Subcutaneous abdominal adipose tissue (tissue), 5 donors: ENCODE measurements around the gene MLLT1.
A peak's percentile ranks its signal among the peaks of the same experiment; 100 is the strongest.

Experiments used
- H3K27ac ChIP-seq: one replicate; pipeline ENCODE4 v1.7.0; 2013; ENCODE audit warnings: low read depth, mild to moderate bottlenecking, inconsistent platforms, low read length, moderate library complexity
- H3K27me3 ChIP-seq, 5 donors: one replicate each; pipeline ENCODE4 v1.7.0; 2013; ENCODE audit warnings: low read length in 5 of 5, inconsistent platforms in 1 of 5; ENCODE audit not compliant: control insufficient read depth in 5 of 5, insufficient read depth in 4 of 5
- H3K36me3 ChIP-seq, 5 donors: one replicate each; pipeline ENCODE4 v1.7.0; 2013; ENCODE audit warnings: low read length in 5 of 5; ENCODE audit not compliant: control insufficient read depth in 5 of 5, insufficient read depth in 5 of 5
- H3K4me1 ChIP-seq, 5 donors: one replicate each; pipeline ENCODE4 v1.7.0; 2013; ENCODE audit warnings: low read length in 5 of 5, mild to moderate bottlenecking in 3 of 5, moderate library complexity in 1 of 5; ENCODE audit not compliant: control insufficient read depth in 5 of 5, insufficient read depth in 5 of 5
- H3K4me3 ChIP-seq, 5 donors: one replicate each; pipeline ENCODE4 v1.7.0; 2013; ENCODE audit warnings: low read length in 5 of 5, low read depth in 1 of 5
- H3K9ac ChIP-seq, 5 donors: one replicate each; pipeline ENCODE4 v1.7.0; 2013; ENCODE audit warnings: low read length in 5 of 5, mild to moderate bottlenecking in 4 of 5, moderate library complexity in 3 of 5
- H3K9me3 ChIP-seq, 5 donors: one replicate each; pipeline ENCODE4 v1.7.0; 2013; ENCODE audit warnings: low read length in 5 of 5; ENCODE audit not compliant: control insufficient read depth in 5 of 5
- donor health status: healthy.
- donor health status: healthy.
- donor health status: healthy.
- donor health status: healthy.
- donor health status: healthy.

Gene MLLT1

GRCh38 chr19:6199240-6199994 is 80.4 kb downstream of the MLLT1 start:
- Histone ChIP-seq H3K9ac (peak overlapping the region in 4 of 5 donors; percentile 67 to 96 (median 80)), H3K36me3 (no peaks in the 10 kb centered on the region), H3K4me1 (peaks cover 0 to 22% (median 14%) of the 10 kb centered on the region in 5 donors), H3K27ac (no peak overlapping the region), H3K27me3 (no peaks in the 10 kb centered on the region), H3K4me3 (peak overlapping the region; percentile 75 to 95 (median 90)), H3K9me3 (no peaks in the 10 kb centered on the region)

GRCh38 chr19:6198896-6199239 is 80.9 kb downstream of the MLLT1 start:
- H3K9ac ChIP-seq, result peak overlapping the region in 4 of 5 donors; percentile 67 to 96 (median 80)
- H3K4me3 ChIP-seq, result peak overlapping the region; percentile 75 to 95 (median 90)
- no peaks in the 10 kb centered on the region for H3K27me3 ChIP-seq
- no peak overlapping the region for H3K27ac ChIP-seq
- H3K4me1 ChIP-seq, result peaks cover 0 to 17% (median 14%) of the 10 kb centered on the region in 5 donors
- no peaks in the 10 kb centered on the region for H3K9me3 ChIP-seq
- H3K36me3 ChIP-seq, result no peaks in the 10 kb centered on the region

GRCh38 chr19:6196361-6196760 is 83.4 kb downstream of the MLLT1 start:
- Histone ChIP-seq H3K9ac (no peak overlapping the region), H3K4me3 (no peak overlapping the region), H3K9me3 (no peaks in the 10 kb centered on the region)

GRCh38 chr19:6188811-6189210 is 91.0 kb downstream of the MLLT1 start:
- Histone ChIP-seq H3K4me3 (no peak overlapping the region), H3K27ac (no peak overlapping the region), H3K9me3 (peaks cover 0 to 7% (median 0%) of the 10 kb centered on the region in 5 donors), H3K9ac (no peak overlapping the region), H3K27me3 (no peaks in the 10 kb centered on the region), H3K4me1 (peaks cover 0 to 9% (median 3%) of the 10 kb centered on the region in 5 donors), H3K36me3 (peaks cover 0 to 3% (median 0%) of the 10 kb centered on the region in 5 donors)

More at GRCh38 chr19:6196361-6196760, 83.4 kb downstream of the MLLT1 start:
- Histone ChIP-seq H3K4me1 (peaks cover 0 to 17% (median 14%) of the 10 kb centered on the region in 5 donors), H3K36me3 (peaks cover 0 to under 1% (median 0%) of the 10 kb centered on the region in 5 donors), H3K27ac (no peak overlapping the region), H3K27me3 (no peaks in the 10 kb centered on the region)

GRCh38 chr19:6187374-6187773 is 92.4 kb downstream of the MLLT1 start:
- Histone ChIP-seq H3K27me3 (peaks cover 3 to 11% (median 6%) of the 10 kb centered on the region in 5 donors), H3K27ac (no peak overlapping the region), H3K36me3 (peaks cover 0 to 3% (median 0%) of the 10 kb centered on the region in 5 donors), H3K9me3 (peaks cover 0 to 7% (median 0%) of the 10 kb centered on the region in 5 donors), H3K4me1 (peaks cover 0 to 9% (median 3%) of the 10 kb centered on the region in 5 donors), H3K9ac (no peak overlapping the region), H3K4me3 (no peak overlapping the region)

GRCh38 chr19:6185835-6186834 is 93.6 kb downstream of the MLLT1 start:
- Histone ChIP-seq H3K4me3 (no peak overlapping the region), H3K9ac (no peak overlapping the region), H3K4me1 (peaks cover 0 to 9% (median 3%) of the 10 kb centered on the region in 5 donors), H3K9me3 (peaks cover 0 to 7% (median 0%) of the 10 kb centered on the region in 5 donors), H3K27ac (no peak overlapping the region), H3K36me3 (peaks cover 0 to under 1% (median 0%) of the 10 kb centered on the region in 5 donors), H3K27me3 (peaks cover 5 to 11% (median 9%) of the 10 kb centered on the region in 5 donors)

- H3K36me3 ChIP-seq, result no peaks in the 10 kb centered on the region
- H3K9ac ChIP-seq, result no peak overlapping the region
Measured at GRCh38 chr19:6185093-6185834, 94.5 kb downstream of the MLLT1 start.

GRCh38 chr19:6181119-6181518 is 98.7 kb downstream of the MLLT1 start:
- H3K36me3 ChIP-seq, result no peaks in the 10 kb centered on the region
- no peak overlapping the region for H3K9ac ChIP-seq
- no peak overlapping the region for H3K27ac ChIP-seq
- peaks cover 0 to 6% (median 0%) of the 10 kb centered on the region in 5 donors for H3K4me1 ChIP-seq
- no peak overlapping the region for H3K4me3 ChIP-seq
- H3K9me3 ChIP-seq, result no peaks in the 10 kb centered on the region
- H3K27me3 ChIP-seq, result peaks cover 6 to 11% (median 10%) of the 10 kb centered on the region in 5 donors

More at GRCh38 chr19:6185093-6185834, 94.5 kb downstream of the MLLT1 start:
- Histone ChIP-seq H3K4me3 (no peak overlapping the region), H3K27ac (no peak overlapping the region), H3K27me3 (peaks cover 5 to 11% (median 9%) of the 10 kb centered on the region in 5 donors), H3K4me1 (peaks cover 0 to 9% (median 3%) of the 10 kb centered on the region in 5 donors), H3K9me3 (peaks cover 0 to 7% (median 0%) of the 10 kb centered on the region in 5 donors)

- Histone ChIP-seq H3K27me3 (peaks cover 0 to 8% (median 0%) of the 10 kb centered on the region in 5 donors), H3K36me3 (no peaks in the 10 kb centered on the region), H3K27ac (no peak overlapping the region), H3K9me3 (no peaks in the 10 kb centered on the region), H3K9ac (no peak overlapping the region), H3K4me3 (no peak overlapping the region), H3K4me1 (no peaks in the 10 kb centered on the region)
Measured at GRCh38 chr19:6173190-6173589, 106.6 kb downstream of the MLLT1 start.
